Measurements from ENCODE around the gene IPO8. TPM values are rescaled to one million over a fixed set of nuclear protein-coding genes. Genes with fewer than 3 reads are reported as not detected.
"Not testable (repeated sequence)": the region's sequence is repeated elsewhere in the genome, so short reads cannot be mapped to it uniquely, and the experiment has no call there.

Gene IPO8
- total RNA-seq, 2 experiments from 2014 or later, result 50.8 to 52.2 TPM

GRCh38 chr12:30598889-30599288 is 96.8 kb downstream of the IPO8 start:
- no peak for ATAC-seq
- no peak for DNase-seq
- no peaks in the 10 kb centered on the region for H3K4me1 Mint-ChIP-seq (ENCODE audit: low read depth)
- H3K27me3 Mint-ChIP-seq (ENCODE audit: low read depth), result no peaks in the 10 kb centered on the region
- CTCF ChIA-PET, result no interaction called here
- no peaks in the 10 kb centered on the region for H3K36me3 Mint-ChIP-seq (ENCODE audit: low read depth)
- H3K4me3 Mint-ChIP-seq, result no peak overlapping the region
- no peak overlapping the region for H3K27ac Mint-ChIP-seq
- H3K9me3 Mint-ChIP-seq (ENCODE audit: insufficient read depth), result peaks cover 7% of the 10 kb centered on the region
- POLR2A ChIA-PET, result no interaction called here

GRCh38 chr12:30595742-30596141 is 99.9 kb downstream of the IPO8 start:
- H3K27me3 Mint-ChIP-seq (ENCODE audit: low read depth), result no peaks in the 10 kb centered on the region
- no peak overlapping the region for H3K4me3 Mint-ChIP-seq
- H3K36me3 Mint-ChIP-seq (ENCODE audit: low read depth), result no peaks in the 10 kb centered on the region
- no peaks in the 10 kb centered on the region for H3K9me3 Mint-ChIP-seq (ENCODE audit: insufficient read depth)
- ChIA-PET CTCF (no interaction called here), POLR2A (no interaction called here)
- no peak for ATAC-seq
- H3K4me1 Mint-ChIP-seq (ENCODE audit: low read depth), result no peaks in the 10 kb centered on the region
- no peak overlapping the region for H3K27ac Mint-ChIP-seq
- no peak for DNase-seq

DNA sequence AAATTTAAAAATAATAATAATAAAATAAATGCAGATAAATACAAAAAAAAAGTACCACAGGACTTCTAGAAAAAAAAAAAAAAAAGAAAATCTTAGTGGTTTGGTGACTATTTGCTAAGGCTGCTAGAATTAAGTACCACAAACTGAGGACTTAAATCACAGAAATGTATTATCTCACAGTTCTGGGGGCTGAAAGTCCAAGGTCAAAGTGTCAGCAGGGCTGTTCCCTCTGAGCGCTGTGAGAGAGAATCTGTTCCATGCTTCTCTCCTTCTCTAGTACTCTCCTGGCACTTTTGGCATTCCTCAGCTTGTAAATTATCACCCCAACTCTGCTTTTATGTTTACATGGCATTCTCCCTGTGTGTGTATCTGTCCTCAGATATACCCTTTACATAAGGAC is 101.2 kb downstream of the IPO8 start:
- no peak for DNase-seq
- no peak for ATAC-seq
- H3K27me3 Mint-ChIP-seq (ENCODE audit: low read depth), result no peaks in the 10 kb centered on the region
- ChIA-PET CTCF (no interaction called here), POLR2A (no interaction called here)
- no peaks in the 10 kb centered on the region for H3K4me1 Mint-ChIP-seq (ENCODE audit: low read depth)
- no peak overlapping the region for H3K27ac Mint-ChIP-seq
- H3K4me3 Mint-ChIP-seq, result no peak overlapping the region
- H3K9me3 Mint-ChIP-seq (ENCODE audit: insufficient read depth), result no peaks in the 10 kb centered on the region
- H3K36me3 Mint-ChIP-seq (ENCODE audit: low read depth), result no peaks in the 10 kb centered on the region

GRCh38 chr12:30588572-30588971 is 107.1 kb downstream of the IPO8 start:
- DNase-seq; POLR2A ChIA-PET; H3K27me3 Mint-ChIP-seq (ENCODE audit: low read depth); H3K4me3 Mint-ChIP-seq; H3K9me3 Mint-ChIP-seq (ENCODE audit: insufficient read depth); CTCF ChIA-PET; H3K27ac Mint-ChIP-seq; ATAC-seq; H3K4me1 Mint-ChIP-seq (ENCODE audit: low read depth); H3K36me3 Mint-ChIP-seq (ENCODE audit: low read depth): not testable (repeated sequence)

- ChIA-PET POLR2A (no interaction called here), CTCF (no interaction called here)
- H3K4me1 Mint-ChIP-seq (ENCODE audit: low read depth), result no peaks in the 10 kb centered on the region
- ATAC-seq (no peak), DNase-seq (no peak)
- H3K27ac Mint-ChIP-seq, result no peak overlapping the region
- no peaks in the 10 kb centered on the region for H3K9me3 Mint-ChIP-seq (ENCODE audit: insufficient read depth)
- no peak overlapping the region for H3K4me3 Mint-ChIP-seq
- no peaks in the 10 kb centered on the region for H3K36me3 Mint-ChIP-seq (ENCODE audit: low read depth)
- H3K27me3 Mint-ChIP-seq (ENCODE audit: low read depth), result no peaks in the 10 kb centered on the region
Observed at GRCh38 chr12:30587782-30588181, 107.9 kb downstream of the IPO8 start.

DNA sequence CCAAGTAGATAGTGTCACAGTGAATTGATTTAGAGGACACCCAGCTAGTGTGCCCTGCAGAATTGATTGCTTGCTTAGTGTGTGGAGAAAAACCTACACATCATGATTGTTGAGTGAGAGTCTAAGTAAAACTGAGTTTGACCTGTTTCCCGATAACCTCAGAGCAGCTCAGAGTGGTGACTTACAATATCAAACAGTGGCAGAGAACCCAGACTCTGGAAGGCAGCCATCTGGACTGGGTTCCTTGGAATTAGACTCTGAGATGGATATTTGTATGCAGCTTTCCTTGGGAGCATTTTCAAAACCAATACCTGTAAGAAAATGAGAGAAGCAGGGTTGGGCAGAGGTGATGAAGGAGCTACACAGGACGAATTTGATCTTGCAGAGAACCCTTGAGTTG is 109.8 kb downstream of the IPO8 start:
- Mint-ChIP-seq H3K4me3 (no peak overlapping the region), H3K27me3 (ENCODE audit: low read depth) (no peaks in the 10 kb centered on the region), H3K9me3 (ENCODE audit: insufficient read depth) (no peaks in the 10 kb centered on the region), H3K36me3 (ENCODE audit: low read depth) (no peaks in the 10 kb centered on the region), H3K27ac (no peak overlapping the region), H3K4me1 (ENCODE audit: low read depth) (no peaks in the 10 kb centered on the region)
- ATAC-seq (no peak), DNase-seq (no peak)
- CTCF ChIA-PET, result no interaction called here
- POLR2A ChIA-PET, result no interaction called here

GRCh38 chr12:30582943-30583342 is 112.7 kb downstream of the IPO8 start:
- POLR2A ChIA-PET, result no interaction called here
- H3K4me1 Mint-ChIP-seq (ENCODE audit: low read depth), result no peaks in the 10 kb centered on the region
- CTCF ChIA-PET, result no interaction called here

DNA sequence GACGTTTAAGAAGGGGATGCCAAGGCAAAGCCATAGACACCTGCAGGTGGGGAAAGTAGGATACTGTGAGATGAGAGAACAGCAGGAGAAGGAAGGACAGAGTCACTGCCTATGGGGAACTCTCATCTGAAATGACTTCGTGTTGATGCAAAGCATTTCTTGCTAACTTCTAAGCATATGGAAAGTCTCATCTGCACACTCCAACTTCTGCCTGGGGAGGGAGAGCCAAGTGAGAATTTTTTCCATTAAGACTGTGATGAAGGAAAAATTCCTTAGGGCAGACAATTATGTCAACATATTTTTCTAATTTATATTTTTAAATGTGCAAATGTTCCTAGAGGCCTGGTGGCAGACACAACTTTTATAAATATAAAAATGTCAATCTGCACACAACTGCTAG is 115.3 kb downstream of the IPO8 start:
- ChIA-PET POLR2A (no interaction called here), CTCF (no interaction called here)
- DNase-seq, result no peak
- Mint-ChIP-seq H3K27ac (no peak overlapping the region), H3K4me3 (no peak overlapping the region), H3K36me3 (ENCODE audit: low read depth) (no peaks in the 10 kb centered on the region), H3K4me1 (ENCODE audit: low read depth) (no peaks in the 10 kb centered on the region), H3K27me3 (ENCODE audit: low read depth) (no peaks in the 10 kb centered on the region), H3K9me3 (ENCODE audit: insufficient read depth) (no peaks in the 10 kb centered on the region)
- ATAC-seq, result no peak

More at GRCh38 chr12:30582943-30583342, 112.7 kb downstream of the IPO8 start:
- no peaks in the 10 kb centered on the region for H3K27me3 Mint-ChIP-seq (ENCODE audit: low read depth)
- no peak overlapping the region for H3K4me3 Mint-ChIP-seq
- H3K36me3 Mint-ChIP-seq (ENCODE audit: low read depth), result no peaks in the 10 kb centered on the region
- ATAC-seq (no peak), DNase-seq (no peak)
- no peak overlapping the region for H3K27ac Mint-ChIP-seq
- H3K9me3 Mint-ChIP-seq (ENCODE audit: insufficient read depth), result no peaks in the 10 kb centered on the region

Other genes starting within 250 kb of the IPO8 start
- 10 to 100 TPM in 1 of 2 experiments, 1 to 10 TPM in 1; 8.9 to 10.7 TPM for gene CAPRIN2, start 59.1 kb upstream of the IPO8 start, total RNA-seq
- gene TSPAN11, start 230.9 kb upstream of the IPO8 start, total RNA-seq, result not detected